ENCODE data around the gene KCNS3. TPM values are rescaled to one million over a fixed set of nuclear protein-coding genes. Genes with fewer than 3 reads are reported as not detected.
A peak's percentile ranks its signal among the peaks of the same experiment; 100 is the strongest.

Gene KCNS3
- total and polyA plus RNA-seq, 2 of the 13 experiments (the other 11 are each of a cell fraction or from before 2014, with no cell fraction given) = not detected

DNA sequence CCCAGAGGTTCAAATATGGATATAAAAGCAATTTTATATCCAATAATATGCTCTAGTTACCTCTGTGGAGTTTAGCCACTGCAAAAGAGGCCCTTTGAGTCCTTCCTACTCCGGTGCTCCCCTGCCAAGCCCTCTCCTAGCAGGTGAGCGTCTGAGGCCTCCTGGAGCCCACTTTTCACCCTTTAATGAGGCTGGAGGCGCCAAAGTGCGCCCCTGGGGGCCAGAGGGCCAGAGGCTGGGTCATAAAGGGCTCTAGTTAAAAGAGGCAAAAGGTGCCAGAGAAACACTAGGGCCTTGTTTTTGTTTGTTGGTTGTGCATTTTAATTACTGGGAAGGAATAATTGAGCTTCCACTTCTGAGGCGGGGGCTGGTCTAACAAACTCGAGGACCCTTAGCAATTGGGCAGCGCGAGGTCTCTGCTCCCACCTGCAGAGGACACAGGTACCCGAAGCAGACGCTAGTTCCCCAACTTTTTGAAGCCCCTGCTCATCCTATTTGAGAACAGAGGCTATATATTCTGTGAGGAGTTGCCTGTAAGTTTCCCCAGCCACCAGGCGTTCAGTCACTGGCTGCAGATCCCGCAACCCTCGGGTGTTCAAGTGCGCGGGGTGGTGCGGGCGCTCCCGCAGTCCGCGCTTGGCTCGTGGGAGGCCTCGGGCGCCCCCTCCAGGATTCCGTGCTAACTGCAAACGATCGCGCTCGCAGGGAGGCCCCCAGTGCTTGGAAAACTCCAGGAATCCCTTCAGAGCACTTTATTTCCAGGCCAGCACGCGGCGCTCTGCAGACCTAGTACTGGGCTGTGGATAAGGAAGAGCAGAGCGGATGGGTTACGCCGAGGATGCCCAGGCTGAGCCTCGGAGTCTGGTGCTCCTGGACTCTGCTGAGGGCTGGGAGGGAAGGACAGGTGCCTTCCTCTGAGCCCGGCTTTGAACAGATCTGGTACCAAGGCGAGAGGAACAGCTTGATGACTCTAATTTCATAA lies 48.1 kb upstream of the KCNS3 start (continued):
- TF ChIP-seq, protein P1, sequence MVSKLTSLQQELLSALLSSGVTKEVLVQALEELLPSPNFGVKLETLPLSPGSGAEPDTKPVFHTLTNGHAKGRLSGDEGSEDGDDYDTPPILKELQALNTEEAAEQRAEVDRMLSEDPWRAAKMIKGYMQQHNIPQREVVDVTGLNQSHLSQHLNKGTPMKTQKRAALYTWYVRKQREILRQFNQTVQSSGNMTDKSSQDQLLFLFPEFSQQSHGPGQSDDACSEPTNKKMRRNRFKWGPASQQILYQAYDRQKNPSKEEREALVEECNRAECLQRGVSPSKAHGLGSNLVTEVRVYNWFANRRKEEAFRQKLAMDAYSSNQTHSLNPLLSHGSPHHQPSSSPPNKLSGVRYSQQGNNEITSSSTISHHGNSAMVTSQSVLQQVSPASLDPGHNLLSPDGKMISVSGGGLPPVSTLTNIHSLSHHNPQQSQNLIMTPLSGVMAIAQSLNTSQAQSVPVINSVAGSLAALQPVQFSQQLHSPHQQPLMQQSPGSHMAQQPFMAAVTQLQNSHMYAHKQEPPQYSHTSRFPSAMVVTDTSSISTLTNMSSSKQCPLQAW (CRISPR knock-in tag; IDR thresholded peaks at IDR 0.05) = peak; percentile 90
- TF ChIP-seq, protein P2, sequence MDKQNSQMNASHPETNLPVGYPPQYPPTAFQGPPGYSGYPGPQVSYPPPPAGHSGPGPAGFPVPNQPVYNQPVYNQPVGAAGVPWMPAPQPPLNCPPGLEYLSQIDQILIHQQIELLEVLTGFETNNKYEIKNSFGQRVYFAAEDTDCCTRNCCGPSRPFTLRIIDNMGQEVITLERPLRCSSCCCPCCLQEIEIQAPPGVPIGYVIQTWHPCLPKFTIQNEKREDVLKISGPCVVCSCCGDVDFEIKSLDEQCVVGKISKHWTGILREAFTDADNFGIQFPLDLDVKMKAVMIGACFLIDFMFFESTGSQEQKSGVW (CRISPR knock-in tag; IDR thresholded peaks at IDR 0.05; ENCODE audit: borderline replicate concordance) = no peak
- TF ChIP-seq ZNF547 (CRISPR knock-in tag; IDR thresholded peaks at IDR 0.05) = 0 out of 2 replicates have a peak, but pooled peaks have one; percentile 27
- TF ChIP-seq ZSCAN9 (CRISPR knock-in tag; IDR thresholded peaks at IDR 0.05; ENCODE audit: borderline replicate concordance) = peak; percentile 53; the same call in 1 of the 2 replicates
- no peak for TF ChIP-seq PITX1 (CRISPR knock-in tag; IDR thresholded peaks at IDR 0.05)
- TF ChIP-seq, protein P3, sequence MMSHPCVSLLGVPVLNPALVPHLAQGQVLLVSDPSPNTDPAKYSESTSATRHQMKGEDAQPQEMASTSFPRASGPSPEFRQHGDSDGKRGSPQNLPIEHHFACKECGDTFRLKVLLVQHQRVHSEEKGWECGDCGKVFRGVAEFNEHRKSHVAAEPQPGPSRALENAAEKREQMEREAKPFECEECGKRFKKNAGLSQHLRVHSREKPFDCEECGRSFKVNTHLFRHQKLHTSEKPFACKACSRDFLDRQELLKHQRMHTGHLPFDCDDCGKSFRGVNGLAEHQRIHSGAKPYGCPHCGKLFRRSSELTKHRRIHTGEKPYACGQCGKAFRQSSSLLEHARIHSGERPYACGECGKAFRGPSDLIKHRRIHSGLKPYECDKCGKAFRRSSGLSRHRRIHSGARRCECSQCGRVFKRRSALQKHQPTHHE (CRISPR knock-in tag; IDR thresholded peaks at IDR 0.05; ENCODE audit: borderline replicate concordance) = no peak
- no peak for TF ChIP-seq ZNF781 (CRISPR knock-in tag; IDR thresholded peaks at IDR 0.05; ENCODE audit: borderline replicate concordance, not compliant biosample characterization)
- TF ChIP-seq, protein P4, sequence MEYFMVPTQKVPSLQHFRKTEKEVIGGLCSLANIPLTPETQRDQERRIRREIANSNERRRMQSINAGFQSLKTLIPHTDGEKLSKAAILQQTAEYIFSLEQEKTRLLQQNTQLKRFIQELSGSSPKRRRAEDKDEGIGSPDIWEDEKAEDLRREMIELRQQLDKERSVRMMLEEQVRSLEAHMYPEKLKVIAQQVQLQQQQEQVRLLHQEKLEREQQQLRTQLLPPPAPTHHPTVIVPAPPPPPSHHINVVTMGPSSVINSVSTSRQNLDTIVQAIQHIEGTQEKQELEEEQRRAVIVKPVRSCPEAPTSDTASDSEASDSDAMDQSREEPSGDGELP (IDR thresholded peaks at IDR 0.05; ENCODE audit: borderline replicate concordance, low read depth) = no peak
- TF ChIP-seq, protein P5, sequence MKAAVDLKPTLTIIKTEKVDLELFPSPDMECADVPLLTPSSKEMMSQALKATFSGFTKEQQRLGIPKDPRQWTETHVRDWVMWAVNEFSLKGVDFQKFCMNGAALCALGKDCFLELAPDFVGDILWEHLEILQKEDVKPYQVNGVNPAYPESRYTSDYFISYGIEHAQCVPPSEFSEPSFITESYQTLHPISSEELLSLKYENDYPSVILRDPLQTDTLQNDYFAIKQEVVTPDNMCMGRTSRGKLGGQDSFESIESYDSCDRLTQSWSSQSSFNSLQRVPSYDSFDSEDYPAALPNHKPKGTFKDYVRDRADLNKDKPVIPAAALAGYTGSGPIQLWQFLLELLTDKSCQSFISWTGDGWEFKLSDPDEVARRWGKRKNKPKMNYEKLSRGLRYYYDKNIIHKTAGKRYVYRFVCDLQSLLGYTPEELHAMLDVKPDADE (CRISPR knock-in tag; IDR thresholded peaks at IDR 0.05) = no peak
- peak; percentile 32; the same call in 1 of the 2 replicates for TF ChIP-seq ETV5 (CRISPR knock-in tag; IDR thresholded peaks at IDR 0.05; ENCODE audit: borderline replicate concordance)
- TF ChIP-seq, protein P6, sequence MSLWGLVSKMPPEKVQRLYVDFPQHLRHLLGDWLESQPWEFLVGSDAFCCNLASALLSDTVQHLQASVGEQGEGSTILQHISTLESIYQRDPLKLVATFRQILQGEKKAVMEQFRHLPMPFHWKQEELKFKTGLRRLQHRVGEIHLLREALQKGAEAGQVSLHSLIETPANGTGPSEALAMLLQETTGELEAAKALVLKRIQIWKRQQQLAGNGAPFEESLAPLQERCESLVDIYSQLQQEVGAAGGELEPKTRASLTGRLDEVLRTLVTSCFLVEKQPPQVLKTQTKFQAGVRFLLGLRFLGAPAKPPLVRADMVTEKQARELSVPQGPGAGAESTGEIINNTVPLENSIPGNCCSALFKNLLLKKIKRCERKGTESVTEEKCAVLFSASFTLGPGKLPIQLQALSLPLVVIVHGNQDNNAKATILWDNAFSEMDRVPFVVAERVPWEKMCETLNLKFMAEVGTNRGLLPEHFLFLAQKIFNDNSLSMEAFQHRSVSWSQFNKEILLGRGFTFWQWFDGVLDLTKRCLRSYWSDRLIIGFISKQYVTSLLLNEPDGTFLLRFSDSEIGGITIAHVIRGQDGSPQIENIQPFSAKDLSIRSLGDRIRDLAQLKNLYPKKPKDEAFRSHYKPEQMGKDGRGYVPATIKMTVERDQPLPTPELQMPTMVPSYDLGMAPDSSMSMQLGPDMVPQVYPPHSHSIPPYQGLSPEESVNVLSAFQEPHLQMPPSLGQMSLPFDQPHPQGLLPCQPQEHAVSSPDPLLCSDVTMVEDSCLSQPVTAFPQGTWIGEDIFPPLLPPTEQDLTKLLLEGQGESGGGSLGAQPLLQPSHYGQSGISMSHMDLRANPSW (CRISPR knock-in tag; IDR thresholded peaks at IDR 0.05; ENCODE audit: borderline replicate concordance) = no peak
- no peak for TF ChIP-seq GPN1 (CRISPR knock-in tag; IDR thresholded peaks at IDR 0.05; ENCODE audit: borderline replicate concordance)
- peak; percentile 67 for TF ChIP-seq HDAC1 (CRISPR knock-in tag; IDR thresholded peaks at IDR 0.05)
- TF ChIP-seq RBM39 (IDR thresholded peaks at IDR 0.05; ENCODE audit: low read depth, low read length, poor library complexity, severe bottlenecking) = no peak
- TF ChIP-seq ZNF619 (CRISPR knock-in tag; IDR thresholded peaks at IDR 0.05) = 0 out of 2 replicates have a peak, but pooled peaks have one; percentile 66
- TF ChIP-seq NRL (CRISPR knock-in tag; IDR thresholded peaks at IDR 0.05; ENCODE audit: borderline replicate concordance) = no peak
- no peak for TF ChIP-seq HOXD1 (CRISPR knock-in tag; IDR thresholded peaks at IDR 0.05)
- TF ChIP-seq ZEB1 (IDR thresholded peaks at IDR 0.05; ENCODE audit: insufficient replicate concordance, low read depth) = no peak
- no peak for TF ChIP-seq HOXA9 (CRISPR knock-in tag; IDR thresholded peaks at IDR 0.05; ENCODE audit: borderline replicate concordance)
